ENCODE measurements around the gene TMEM158.

TMEM158 gene

DNA sequence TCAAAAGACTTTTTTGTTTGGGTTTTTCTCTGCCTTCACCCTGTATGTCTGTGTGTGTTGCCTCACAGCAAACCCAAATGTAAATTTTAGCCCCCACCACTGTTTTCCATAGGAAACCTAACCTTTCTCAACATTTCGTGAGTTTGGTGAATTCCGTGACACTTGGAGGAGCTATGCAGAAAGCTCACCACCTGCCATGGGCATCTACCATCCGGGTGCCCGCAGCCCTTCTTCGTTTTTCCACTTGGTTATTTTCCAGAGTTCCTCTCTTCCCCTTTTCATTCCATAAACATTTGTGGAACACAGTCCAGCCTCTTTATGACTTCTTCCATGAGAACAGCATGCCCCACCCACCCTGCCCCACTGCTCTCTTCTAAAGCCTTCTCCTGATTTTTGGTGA lies 31.3 kb downstream of the TMEM158 start:
- H3K4me1 ChIP-seq (ENCODE audit: low read length), result peaks cover 12% of the 10 kb centered on the region

DNA sequence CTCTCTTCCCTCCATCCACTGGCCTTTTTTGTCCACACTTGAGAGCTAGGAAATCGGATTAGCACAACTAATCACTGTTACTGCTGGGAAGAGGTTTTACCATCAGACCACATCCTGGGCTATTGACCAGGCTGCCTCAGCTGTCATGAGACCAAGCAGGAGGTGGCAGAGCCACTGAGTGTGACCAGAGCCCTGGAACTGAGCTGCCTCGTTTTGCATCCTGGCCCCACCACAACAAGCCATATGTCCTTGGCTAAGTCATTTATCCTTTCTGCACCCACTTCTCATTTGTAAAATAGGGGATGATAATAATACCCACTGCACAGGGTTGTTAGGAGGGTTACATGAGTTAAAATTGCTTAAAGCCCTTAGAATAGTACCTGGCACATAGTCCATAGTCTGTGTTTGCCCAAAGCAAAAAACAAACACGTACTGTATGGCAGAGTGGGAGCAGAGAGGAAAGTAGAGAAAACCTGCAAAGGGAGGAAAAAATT lies 34.1 kb downstream of the TMEM158 start:
- no peak for TF ChIP-seq EZH2 (optimal IDR thresholded peaks at IDR 0.05; ENCODE audit: low read depth, low read length)
- TF ChIP-seq EZH2phosphoT487 (IDR thresholded peaks at IDR 0.05; ENCODE audit: low read length), result no peak
- TF ChIP-seq CTCF (IDR thresholded peaks at IDR 0.05; ENCODE audit: low read length), result no peak
- no peak overlapping the region for H3K4me3 ChIP-seq (ENCODE audit: low read length)

More for the DNA sequence above, 31.3 kb downstream of the TMEM158 start:
- no peaks in the 10 kb centered on the region for H3K9me2 ChIP-seq (replicated peaks; ENCODE audit: insufficient read depth, low read length)
- H2AFZ ChIP-seq (ENCODE audit: low read length), result no peak overlapping the region
- H3K4me3 ChIP-seq (ENCODE audit: low read length), result no peak overlapping the region
- H3K4me2 ChIP-seq (ENCODE audit: low read depth, low read length), result no peak overlapping the region
- DNase-seq, result no peak
- no peaks in the 10 kb centered on the region for H3F3A ChIP-seq (ENCODE audit: insufficient read depth, low read length)
- no peaks in the 10 kb centered on the region for H3K9me3 ChIP-seq (replicated peaks; ENCODE audit: insufficient read depth, low read length)
- TF ChIP-seq EZH2 (optimal IDR thresholded peaks at IDR 0.05; ENCODE audit: low read depth, low read length), result no peak
- TF ChIP-seq CTCF (IDR thresholded peaks at IDR 0.05; ENCODE audit: low read length), result no peak
- no peak for TF ChIP-seq EZH2phosphoT487 (IDR thresholded peaks at IDR 0.05; ENCODE audit: low read length)
- no peaks in the 10 kb centered on the region for H3K36me3 ChIP-seq (replicated peaks; ENCODE audit: insufficient read depth, low read length)
- H3K27ac ChIP-seq (ENCODE audit: low read length), result no peak overlapping the region
- H4K20me1 ChIP-seq (ENCODE audit: insufficient read depth, low read length), result no peaks in the 10 kb centered on the region
- H3K27me3 ChIP-seq (replicated peaks; ENCODE audit: insufficient read depth, low read length), result no peaks in the 10 kb centered on the region
- H3K9ac ChIP-seq (ENCODE audit: low read length), result no peak overlapping the region
- H3K79me2 ChIP-seq (ENCODE audit: low read length), result no peaks in the 10 kb centered on the region

GRCh38 chr3:45191424-45191823 lies 34.7 kb downstream of the TMEM158 start:
- Histone ChIP-seq H3K27ac (ENCODE audit: low read length) (no peak overlapping the region), H3K36me3 (replicated peaks; ENCODE audit: insufficient read depth, low read length) (no peaks in the 10 kb centered on the region), H3K9me2 (replicated peaks; ENCODE audit: insufficient read depth, low read length) (no peaks in the 10 kb centered on the region), H4K20me1 (ENCODE audit: insufficient read depth, low read length) (no peaks in the 10 kb centered on the region), H3K4me3 (ENCODE audit: low read length) (no peak overlapping the region), H3K79me2 (ENCODE audit: low read length) (no peaks in the 10 kb centered on the region), H3K4me1 (ENCODE audit: low read length) (peaks cover 6% of the 10 kb centered on the region; the same call in 1 of the 2 replicates), H3K27me3 (replicated peaks; ENCODE audit: insufficient read depth, low read length) (no peaks in the 10 kb centered on the region), H2AFZ (ENCODE audit: low read length) (no peak overlapping the region), H3K9ac (ENCODE audit: low read length) (no peak overlapping the region), H3K4me2 (ENCODE audit: low read depth, low read length) (no peak overlapping the region), H3K9me3 (replicated peaks; ENCODE audit: insufficient read depth, low read length) (no peaks in the 10 kb centered on the region), H3F3A (ENCODE audit: insufficient read depth, low read length) (no peaks in the 10 kb centered on the region)
- TF ChIP-seq EZH2phosphoT487 (IDR thresholded peaks at IDR 0.05; ENCODE audit: low read length), result no peak
- TF ChIP-seq CTCF (IDR thresholded peaks at IDR 0.05; ENCODE audit: low read length), result no peak
- TF ChIP-seq EZH2 (optimal IDR thresholded peaks at IDR 0.05; ENCODE audit: low read depth, low read length), result no peak
- no peak for DNase-seq

More for the DNA sequence above, 34.1 kb downstream of the TMEM158 start:
- no peak overlapping the region for H3K9ac ChIP-seq (ENCODE audit: low read length)
- no peak for DNase-seq
- H3K4me1 ChIP-seq (ENCODE audit: low read length), result peaks cover 6% of the 10 kb centered on the region; the same call in 1 of the 2 replicates
- H3K9me2 ChIP-seq (replicated peaks; ENCODE audit: insufficient read depth, low read length), result no peaks in the 10 kb centered on the region
- H3K27ac ChIP-seq (ENCODE audit: low read length), result no peak overlapping the region
- no peaks in the 10 kb centered on the region for H3K9me3 ChIP-seq (replicated peaks; ENCODE audit: insufficient read depth, low read length)
- H3K79me2 ChIP-seq (ENCODE audit: low read length), result no peaks in the 10 kb centered on the region
- no peak overlapping the region for H3K4me2 ChIP-seq (ENCODE audit: low read depth, low read length)
- H3K36me3 ChIP-seq (replicated peaks; ENCODE audit: insufficient read depth, low read length), result no peaks in the 10 kb centered on the region
- no peaks in the 10 kb centered on the region for H4K20me1 ChIP-seq (ENCODE audit: insufficient read depth, low read length)
- H3F3A ChIP-seq (ENCODE audit: insufficient read depth, low read length), result no peaks in the 10 kb centered on the region
- no peak overlapping the region for H2AFZ ChIP-seq (ENCODE audit: low read length)
- H3K27me3 ChIP-seq (replicated peaks; ENCODE audit: insufficient read depth, low read length), result no peaks in the 10 kb centered on the region
